CD14-positive monocyte (primary cell): ENCODE data around the gene OR10X1. TPM values are rescaled to one million over a fixed set of nuclear protein-coding genes. Genes with fewer than 3 reads are reported as not detected.

ENCODE experiments used
- DNase-seq, 3 donors: peaks; one replicate each; pipeline ENCODE4 v3.0.0-alpha.2; 2011 to 2022
- H2AFZ ChIP-seq: 2 replicates; pipeline ENCODE4 v1.6.0; 2012; ENCODE audit warnings: mild to moderate bottlenecking, low read depth, low read length, inconsistent platforms; ENCODE audit not compliant: insufficient read depth, poor library complexity, severe bottlenecking
- H3K27ac ChIP-seq, 2 donors: 1 replicate in 1 of 2; 2 replicates in 1 of 2; pipeline ENCODE4 v1.5.1; 2012 to 2013; ENCODE audit warnings: low read length in 2 of 2, control low read depth in 1 of 2, inconsistent platforms in 1 of 2, low read depth in 1 of 2, mild to moderate bottlenecking in 1 of 2
- H3K27me3 ChIP-seq, 2 donors: one replicate each; pipeline versions ENCODE4 v1.6.0 to v1.6.1; 2011 to 2013; ENCODE audit warnings: low read length in 2 of 2; ENCODE audit not compliant: control insufficient read depth in 2 of 2, insufficient read depth in 2 of 2
- H3K36me3 ChIP-seq, 2 donors: replicated peaks in 1 of 2; 1 replicate in 1 of 2; 2 replicates in 1 of 2; pipeline versions ENCODE4 v1.5.1 to v1.6.1; 2012 to 2013; ENCODE audit warnings: low read length in 2 of 2, control low read depth in 1 of 2, inconsistent platforms in 1 of 2, mild to moderate bottlenecking in 1 of 2; ENCODE audit not compliant: insufficient read depth in 2 of 2, control insufficient read depth in 1 of 2
- H3K4me1 ChIP-seq, 2 donors: 1 replicate in 1 of 2; 2 replicates in 1 of 2; pipeline versions ENCODE4 v1.5.1 to v1.6.1; 2012 to 2013; ENCODE audit warnings: low read length in 2 of 2, control low read depth in 1 of 2, inconsistent platforms in 1 of 2, mild to moderate bottlenecking in 1 of 2, moderate library complexity in 1 of 2; ENCODE audit not compliant: insufficient read depth in 2 of 2, control insufficient read depth in 1 of 2
- H3K4me2 ChIP-seq: replicated peaks from 2 replicates; pipeline ENCODE3; 2012; ENCODE audit warnings: low read length, moderate library complexity, mild to moderate bottlenecking; ENCODE audit not compliant: poor library complexity, severe bottlenecking; ENCODE audit errors: extremely low read depth
- H3K4me3 ChIP-seq, 3 experiments: fragments of 200-600 bp in 1 of 3; sonication (generic) in 1 of 3; replicated peaks in 1 of 3; 1 replicate in 2 of 3; 2 replicates in 1 of 3; pipeline ENCODE4 v1.5.1; 2011 to 2013; ENCODE audit warnings: low read length in 3 of 3, mild to moderate bottlenecking in 3 of 3, control low read depth in 2 of 3, low read depth in 2 of 3, inconsistent platforms in 1 of 3, moderate library complexity in 1 of 3
- H3K79me2 ChIP-seq: 2 replicates; pipeline ENCODE4 v1.6.0; 2012; ENCODE audit warnings: mild to moderate bottlenecking, control low read depth, inconsistent platforms, low read length, moderate library complexity; ENCODE audit not compliant: insufficient read depth
- H3K9ac ChIP-seq: 2 replicates; pipeline ENCODE4 v1.6.0; 2017; ENCODE audit warnings: low read length, mild to moderate bottlenecking; ENCODE audit not compliant: insufficient read depth, poor library complexity, severe bottlenecking
- H3K9me3 ChIP-seq, 2 donors: replicated peaks in 1 of 2; 1 replicate in 1 of 2; 2 replicates in 1 of 2; pipeline versions ENCODE4 v1.5.1 to v1.6.1; 2012 to 2013; ENCODE audit warnings: low read length in 2 of 2, control low read depth in 1 of 2; ENCODE audit not compliant: control insufficient read depth in 1 of 2, insufficient read depth in 1 of 2
- H4K20me1 ChIP-seq: 2 replicates; pipeline ENCODE4 v1.6.0; 2012; ENCODE audit warnings: mild to moderate bottlenecking, low read length, control low read depth, moderate library complexity; ENCODE audit not compliant: insufficient read depth
- H3K27ac Mint-ChIP-seq, 7 donors: one replicate each; pipeline ENCODE4 v1.8.0; 2020; ENCODE audit warnings: mild to moderate bottlenecking in 7 of 7, mixed read lengths in 7 of 7, moderate library complexity in 6 of 7, inconsistent platforms in 2 of 7
- H3K27me3 Mint-ChIP-seq, 3 donors: one replicate each; pipeline ENCODE4 v1.8.0; 2021 to 2022; ENCODE audit warnings: low read depth in 3 of 3, mild to moderate bottlenecking in 3 of 3, mixed read lengths in 3 of 3, moderate library complexity in 3 of 3, inconsistent platforms in 1 of 3
- H3K36me3 Mint-ChIP-seq, 2 donors: one replicate each; pipeline ENCODE4 v1.8.0; 2020; ENCODE audit warnings: mixed read lengths in 2 of 2, inconsistent platforms in 1 of 2, mild to moderate bottlenecking in 1 of 2
- H3K4me1 Mint-ChIP-seq: one replicate; pipeline ENCODE4 v1.8.0; 2020; ENCODE audit warnings: mild to moderate bottlenecking, mixed read lengths
- H3K4me3 Mint-ChIP-seq, 2 donors: one replicate each; pipeline ENCODE4 v1.8.0; 2020; ENCODE audit warnings: mild to moderate bottlenecking in 2 of 2, mixed read lengths in 2 of 2, moderate library complexity in 1 of 2
- H3K9me3 Mint-ChIP-seq, 7 donors: one replicate each; pipeline ENCODE4 v1.8.0; 2020 to 2022; ENCODE audit warnings: mixed read lengths in 7 of 7, mild to moderate bottlenecking in 6 of 7, moderate library complexity in 6 of 7, inconsistent platforms in 2 of 7
- CTCF ChIP-seq: fragments of 200-600 bp; IDR thresholded peaks from one replicate; pipeline ENCODE4 v1.8.0; 2022; ENCODE audit warnings: antibody characterized with exemption, mild to moderate bottlenecking
- WGBS: methylation state at CpG from one replicate; pipeline ENCODE4 v1.1.5; 2013; ENCODE audit warnings: missing lambda C conversion rate; ENCODE audit not compliant: insufficient coverage; 5-methylcytosine and 5-hydroxymethylcytosine counted together
- intact Hi-C, 2 donors: fragments of 100-400 bp; cut with micrococcal nuclease; formaldehyde crosslinking; loops; one replicate each; pipeline versions ENCODE4 v1.15.0 to v1.15.1; 2023
- polyA plus RNA-seq, 3 donors: library from polyadenylated mRNA; depleted of rRNA in 1 of 3; unstranded in 2 of 3; stranded (reverse) in 1 of 3; fragments of 300-500 nt in 2 of 3; fragments of >200 nt in 1 of 3; fragmentation: Illumina TruSeq in 2 of 3; gene quantifications; 1 replicate in 2 of 3; 2 replicates in 1 of 3; pipeline ENCODE4 v1.2.3, GENCODE V29; 2012 to 2021

Gene OR10X1
- polyA plus RNA-seq, 3 donors, result not detected

DNA sequence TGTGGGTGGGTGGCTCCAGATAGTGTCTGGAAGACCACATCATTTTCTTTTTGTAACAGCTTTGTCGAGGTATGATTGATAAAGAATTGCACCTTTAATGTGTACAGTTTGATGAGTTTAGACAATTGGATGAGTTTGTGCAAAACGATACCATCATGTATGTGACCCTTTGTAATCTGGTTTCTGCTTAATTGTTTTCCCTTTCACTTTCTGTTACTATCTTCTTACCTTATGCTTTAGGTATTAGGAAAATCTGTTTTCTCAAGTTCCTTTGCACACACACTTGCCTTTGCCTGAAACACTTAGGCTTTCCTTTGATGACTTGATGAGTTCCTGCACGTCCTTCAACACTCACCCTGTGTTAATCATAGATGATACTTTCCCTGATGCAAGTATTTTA is 32.2 kb upstream of the OR10X1 start:
- H3K9me3 Mint-ChIP-seq, result peaks cover 0 to 2% (median 0%) of the 10 kb centered on the region in 7 donors
- H3K9ac ChIP-seq, result no peak overlapping the region
- H3K36me3 Mint-ChIP-seq, result no peaks in the 10 kb centered on the region
- no peaks in the 10 kb centered on the region for H3K4me1 Mint-ChIP-seq
- no peaks in the 10 kb centered on the region for H3K79me2 ChIP-seq
- H3K27me3 Mint-ChIP-seq, result no peaks in the 10 kb centered on the region
- no peaks in the 10 kb centered on the region for H3K9me3 ChIP-seq
- H3K27ac ChIP-seq, result no peak overlapping the region
- TF ChIP-seq CTCF, result no peak
- no peak overlapping the region for H3K4me3 Mint-ChIP-seq
- DNase-seq, result no peak
- WGBS, result no CpG with 5 or more reads among the region's 3 CpGs
- H3K27ac Mint-ChIP-seq, result no peak overlapping the region
- no peaks in the 10 kb centered on the region for H3K36me3 ChIP-seq
- no peaks in the 10 kb centered on the region for H3K27me3 ChIP-seq
- intact Hi-C loops, result no loop called here
- H2AFZ ChIP-seq, result no peak overlapping the region
- H3K4me3 ChIP-seq, result no peak overlapping the region
- H3K4me2 ChIP-seq, result no peak overlapping the region
- no peaks in the 10 kb centered on the region for H4K20me1 ChIP-seq
- no peaks in the 10 kb centered on the region for H3K4me1 ChIP-seq

DNA sequence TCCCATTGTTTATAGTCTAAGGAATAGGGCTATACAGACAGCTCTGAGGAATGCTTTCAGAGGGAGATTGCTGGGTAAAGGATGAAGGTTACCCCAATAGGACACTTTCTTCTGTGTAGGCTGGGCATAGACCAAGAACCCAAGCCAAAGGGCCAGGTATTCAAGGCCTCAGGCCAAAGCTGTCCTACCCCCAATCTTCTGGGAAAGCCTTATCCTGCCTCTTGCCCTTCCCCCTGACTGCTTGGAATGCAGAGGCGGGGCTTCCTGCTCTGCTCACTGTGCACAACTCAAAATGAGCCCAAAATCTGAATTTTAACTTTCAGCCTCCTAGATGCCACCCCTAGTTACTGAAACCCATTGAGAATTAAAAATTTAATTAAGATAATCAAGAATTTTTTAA is 27.6 kb upstream of the OR10X1 start:
- H3K4me3 ChIP-seq, result no peak overlapping the region
- Mint-ChIP-seq H3K36me3 (no peaks in the 10 kb centered on the region), H3K27ac (no peak overlapping the region), H3K4me3 (no peak overlapping the region), H3K9me3 (peaks cover 0 to 2% (median 0%) of the 10 kb centered on the region in 7 donors), H3K4me1 (no peaks in the 10 kb centered on the region), H3K27me3 (peaks cover 0 to 3% (median 0%) of the 10 kb centered on the region in 3 donors)
- no peak overlapping the region for H3K4me2 ChIP-seq
- H3K27ac ChIP-seq, result no peak overlapping the region
- no peak overlapping the region for H2AFZ ChIP-seq
- no peaks in the 10 kb centered on the region for H3K36me3 ChIP-seq
- H3K9ac ChIP-seq, result no peak overlapping the region
- 100% methylated on average over 1 of the region's 1 CpG for WGBS
- no peaks in the 10 kb centered on the region for H4K20me1 ChIP-seq
- no peaks in the 10 kb centered on the region for H3K27me3 ChIP-seq
- TF ChIP-seq CTCF, result no peak
- no peaks in the 10 kb centered on the region for H3K4me1 ChIP-seq
- no peaks in the 10 kb centered on the region for H3K9me3 ChIP-seq
- intact Hi-C loops, result no loop called here
- no peaks in the 10 kb centered on the region for H3K79me2 ChIP-seq
- DNase-seq, result no peak
